GM12878 (cell line): ENCODE measurements around the gene HIVEP3. TPM values are rescaled to one million over a fixed set of nuclear protein-coding genes. Genes with fewer than 3 reads are reported as not detected.

Source experiments
- ATAC-seq: fragments of 200-7000 bp; cut with Tn5 transposase; 3 replicates; pipeline ENCODE4 v1.9.1; 2020; ENCODE audit warnings: mild to moderate bottlenecking, moderate library complexity
- BruUV-seq: library from RNA; stranded (reverse); fragments of 400-500 nt; replicated peaks from 2 replicates; lab custom pipeline; 2021; lab: Mats Ljungman, UMichigan
- CTCF ChIA-PET: fragments of 300-600 bp; sonication (Branson Sonifier 250); formaldehyde crosslinking; extraction: SDS; loops from one replicate; lab custom pipeline; 2021; ENCODE audit warnings: inconsistent platforms; lab: Yijun Ruan, JAX
- POLR2A ChIA-PET: fragments of 350-600 bp; formaldehyde crosslinking; extraction: SDS; loops from one replicate; lab custom pipeline; 2021; ENCODE audit warnings: inconsistent platforms; lab: Charles Lee
- RAD21 ChIA-PET: fragments of 300-600 bp; sonication (Branson Sonifier 250); formaldehyde crosslinking; loops from one replicate; lab custom pipeline; 2023; ENCODE audit warnings: antibody characterized with exemption; ENCODE audit not compliant: unreplicated experiment; lab: Charles Lee
- SMC1A ChIA-PET: fragments of 300-600 bp; sonication (Branson Sonifier 250); formaldehyde crosslinking; loops from one replicate; lab custom pipeline; 2023; ENCODE audit not compliant: unreplicated experiment, uncharacterized antibody; lab: Charles Lee
- DNase-seq: peaks from one replicate; pipeline ENCODE4 v3.0.0-alpha.2; 2011; ENCODE audit warnings: low read depth, low spot score
- FAIRE-seq: peaks from 3 replicates; lab custom pipeline; 2011; peaks lifted over from hg19 to GRCh38; lab: Jason Lieb, UNC
- H2AFZ ChIP-seq: 2 replicates; pipeline ENCODE4 v1.6.0; 2011; ENCODE audit warnings: low read depth, low read length, control low read depth; ENCODE audit not compliant: control insufficient read depth
- H3K27ac ChIP-seq: 2 replicates; pipeline ENCODE4 v1.5.1; 2011; ENCODE audit warnings: control low read depth; ENCODE audit not compliant: control insufficient read depth, insufficient read depth
- H3K27me3 ChIP-seq, 2 experiments: replicated peaks in 1 of 2; 2 replicates each; pipeline versions ENCODE4 v1.6.0 to v1.6.1; 2011; ENCODE audit warnings: low read length in 1 of 2; ENCODE audit not compliant: control insufficient read depth in 2 of 2, insufficient read depth in 2 of 2
- H3K36me3 ChIP-seq, 2 experiments: 2 replicates each; pipeline ENCODE4 v1.5.1; 2011; ENCODE audit warnings: low read length in 1 of 2; ENCODE audit not compliant: control insufficient read depth in 2 of 2, insufficient read depth in 2 of 2
- H3K4me1 ChIP-seq: 2 replicates; pipeline ENCODE4 v1.6.1; 2011; ENCODE audit warnings: mild to moderate bottlenecking, low read length, moderate library complexity, mixed read lengths; ENCODE audit not compliant: control insufficient read depth, insufficient read depth
- H3K4me2 ChIP-seq: 2 replicates; pipeline ENCODE4 v1.6.0; 2011; ENCODE audit warnings: control low read depth; ENCODE audit not compliant: control insufficient read depth, insufficient read depth
- H3K4me3 ChIP-seq: fragments of 200-600 bp; sonication (generic); 2 replicates; pipeline ENCODE4 v1.5.1; 2016
- H3K79me2 ChIP-seq: 2 replicates; pipeline ENCODE4 v1.6.0; 2011; ENCODE audit warnings: low read length; ENCODE audit not compliant: control insufficient read depth, insufficient read depth
- H3K9ac ChIP-seq: 2 replicates; pipeline ENCODE4 v1.8.0; 2011; ENCODE audit warnings: low read length, control low read depth, mixed read lengths; ENCODE audit not compliant: control insufficient read depth, insufficient read depth
- H3K9me3 ChIP-seq: replicated peaks from 3 replicates; pipeline ENCODE4 v1.5.1; 2011; ENCODE audit warnings: mild to moderate bottlenecking, low read length; ENCODE audit not compliant: control insufficient read depth, insufficient read depth
- H4K20me1 ChIP-seq: 2 replicates; pipeline ENCODE4 v1.6.0; 2011; ENCODE audit not compliant: control insufficient read depth, insufficient read depth
- IRF3 ChIP-seq: fragments of 450-650 bp; IDR thresholded peaks from 2 replicates; pipeline ENCODE4 v1.6.1; 2014; ENCODE audit warnings: mild to moderate bottlenecking
- NBN ChIP-seq: fragments of 450-650 bp; IDR thresholded peaks from 2 replicates; pipeline ENCODE4 v1.6.1; 2016
- SKIL ChIP-seq: fragments of 450-650 bp; IDR thresholded peaks from 2 replicates; pipeline ENCODE4 v1.6.1; 2017; ENCODE audit warnings: mild to moderate bottlenecking, low read depth, inconsistent platforms; ENCODE audit not compliant: poor library complexity, severe bottlenecking
- SP1 ChIP-seq: IDR thresholded peaks from one replicate; pipeline ENCODE4 v1.6.1; 2011; ENCODE audit warnings: low read depth, low read length
- SRF ChIP-seq, 2 experiments: IDR thresholded peaks; 2 replicates each; pipeline ENCODE4 v1.6.1; 2011; ENCODE audit warnings: low read depth in 2 of 2, low read length in 2 of 2, mild to moderate bottlenecking in 1 of 2, moderate library complexity in 1 of 2
- STAT3 ChIP-seq: IDR thresholded peaks from 2 replicates; pipeline ENCODE4 v1.6.1; 2011; ENCODE audit warnings: low read depth, low read length, improper control_type of control experiment
- ZNF24 ChIP-seq: fragments of 450-650 bp; IDR thresholded peaks from 2 replicates; pipeline ENCODE4 v1.6.1; 2017; ENCODE audit warnings: antibody characterized with exemption, mild to moderate bottlenecking
- WGBS: methylation state at CpG from one replicate; pipeline ENCODE4 v1.1.6; 2016; ENCODE audit warnings: low lambda C conversion rate; ENCODE audit not compliant: insufficient replicate concordance, insufficient coverage; ENCODE audit errors: missing lambda C conversion rate; 5-methylcytosine and 5-hydroxymethylcytosine counted together
- in situ Hi-C: fragments of 300-500 bp; cut with MboI; formaldehyde crosslinking; loops from 9 replicates; pipeline ENCODE4 v1.14.3; 2018; ENCODE audit warnings: mixed read lengths
- intact Hi-C: fragments of 100-400 bp; cut with micrococcal nuclease; formaldehyde crosslinking; loops from one replicate; pipeline ENCODE4 v1.14.2; 2022; ENCODE audit not compliant: unreplicated experiment
- polyA plus RNA-seq, 11 experiments: library from polyadenylated mRNA; depleted of rRNA in 4 of 11; unstranded in 6 of 11; stranded (reverse) in 5 of 11; fragments of >200 nt; fragmentation: Nextera tagmentation in 4 of 11; fragmentation: Illumina TruSeq in 1 of 11; extraction: Ambion mirVana in 4 of 11; extraction: Trizol in 1 of 11; gene quantifications; 1 replicate in 1 of 11; 2 replicates in 10 of 11; pipeline versions ENCODE4 v1.2.1 to v1.2.3, GENCODE V29; 2011 to 2016; ENCODE audit warnings: inconsistent platforms in 2 of 11, missing spikeins in 2 of 11, low read depth in 1 of 11
- total RNA-seq, 4 experiments: library from RNA; depleted of rRNA in 3 of 4; stranded (reverse); fragments of >200 nt in 3 of 4; fragmentation: Illumina TruSeq in 1 of 4; extraction: Trizol in 1 of 4; gene quantifications; 2 replicates each; pipeline versions ENCODE4 v1.2.1 to v1.2.3, GENCODE V29; 2013 to 2021
- TF ChIP-seq, protein P1 (sequence below): IDR thresholded peaks from 2 replicates; pipeline ENCODE4 v1.6.1; 2011; ENCODE audit warnings: mild to moderate bottlenecking, low read depth, low read length, moderate library complexity; ENCODE audit not compliant: insufficient replicate concordance
- TF ChIP-seq, protein P2 (sequence below): fragments of 150-350 bp; IDR thresholded peaks from 2 replicates; pipeline ENCODE4 v1.6.1; 2014; ENCODE audit warnings: mild to moderate bottlenecking, low read depth, low read length
- TF ChIP-seq, protein P3 (sequence below): IDR thresholded peaks from 2 replicates; pipeline ENCODE4 v1.6.1; 2012; ENCODE audit warnings: mild to moderate bottlenecking, low read depth, low read length

HIVEP3 gene
- total and polyA plus RNA-seq, 10 of the 15 experiments (the other 5 are each of a cell fraction or from before 2014, with no cell fraction given) = 1.8 to 13.6 (median 3.8) TPM

DNA sequence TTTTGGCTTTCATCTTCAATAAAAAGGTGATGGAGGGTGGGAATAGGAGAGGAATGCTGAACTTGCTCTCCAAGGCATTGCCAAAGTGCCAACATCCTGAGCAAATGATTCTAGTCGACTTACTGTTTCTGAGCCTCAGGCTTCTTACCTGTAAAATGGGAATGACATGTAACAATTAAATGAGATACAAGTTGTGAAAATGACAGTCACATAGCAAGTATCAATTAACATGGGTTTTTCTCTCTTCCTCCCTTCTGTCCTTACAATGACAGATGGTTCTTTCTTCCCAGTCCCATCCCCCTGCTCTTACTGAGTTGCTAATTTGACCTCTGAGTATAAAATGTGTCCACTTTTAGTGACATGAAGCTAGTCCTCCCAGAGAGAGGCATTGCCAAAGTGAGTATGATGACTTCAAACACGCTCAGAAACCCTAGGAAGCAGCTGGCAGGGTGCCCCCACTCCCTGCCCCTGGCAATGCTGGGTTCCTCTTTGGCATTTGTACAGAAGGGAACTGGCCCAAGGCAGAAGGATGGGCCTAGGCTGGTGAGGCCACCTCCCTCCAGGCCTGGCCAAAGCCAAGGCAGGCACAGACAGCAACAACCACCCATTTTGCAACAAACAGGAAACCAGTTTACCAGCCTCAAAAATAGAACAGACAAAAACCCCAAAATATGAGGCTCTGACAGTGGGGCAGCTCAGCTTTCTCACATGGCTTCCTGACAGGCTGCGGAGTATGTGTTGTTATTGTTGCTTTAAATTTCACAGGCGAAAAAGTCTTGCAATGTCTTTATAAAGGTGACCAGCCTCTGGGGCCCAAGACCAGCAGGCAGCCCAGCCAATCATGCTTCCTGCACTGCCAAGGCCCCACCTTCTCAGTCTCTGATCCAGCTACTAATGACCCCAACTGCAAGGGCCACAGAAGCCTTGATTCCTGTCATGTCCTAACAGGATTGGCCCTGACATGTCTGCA lies 115.9 kb downstream of the HIVEP3 start:
- H3K4me1 ChIP-seq = peaks cover 86% of the 10 kb centered on the region
- DNase-seq = peak; percentile 85
- intact Hi-C loops = loop anchor here (2.0 kb wide), 1 partner anchor 66 kb away; no protein-coding TSS in a partner anchor
- FAIRE-seq = no peak
- H3K79me2 ChIP-seq = 0 out of 2 replicates have a peak, but pooled peaks cover 3% of the 10 kb centered on the region
- ChIA-PET CTCF (interaction anchor here (0.7 to 4.1 kb wide), 8 partner anchors 9 to 145 kb away, joined by 3 to 22 read pairs (median 4); no protein-coding TSS in a partner anchor), RAD21 (interaction anchor here (0.7 to 8.5 kb wide), 15 partner anchors 11 to 289 kb away, joined by 3 to 61 read pairs (median 5); no protein-coding TSS in a partner anchor), SMC1A (interaction anchor here (0.8 to 6.0 kb wide), 15 partner anchors 9 to 228 kb away, joined by 3 to 39 read pairs (median 4); no protein-coding TSS in a partner anchor), POLR2A (interaction anchor here (0.7 to 5.4 kb wide), 8 partner anchors 10 to 136 kb away, joined by 3 to 33 read pairs (median 4); no protein-coding TSS in a partner anchor)
- peak overlapping the region; percentile 74 for H3K27ac ChIP-seq
- peak overlapping the region; percentile 45 for H3K4me2 ChIP-seq
- whole genome bisulfite sequencing = 6% methylated on average over 4 of the region's 4 CpGs
- H3K36me3 ChIP-seq = no peaks in the 10 kb centered on the region
- H3K9ac ChIP-seq = peak overlapping the region; percentile 24; the same call in 1 of the 2 replicates
- ATAC-seq = peak; percentile 50
- no peaks in the 10 kb centered on the region for H3K27me3 ChIP-seq
- H4K20me1 ChIP-seq = no peaks in the 10 kb centered on the region
- BruUV-seq = no TSS peak
- in situ Hi-C loops = no loop called here
- no peak overlapping the region for H3K4me3 ChIP-seq
- peak overlapping the region; percentile 26; the same call in 1 of the 2 replicates for H2AFZ ChIP-seq
- no peaks in the 10 kb centered on the region; the same call in 2 of the 3 replicates for H3K9me3 ChIP-seq
- TF ChIP-seq IRF3 (no peak), SRF (IDR thresholded peaks at IDR 0.05; ENCODE audit: low read depth in 2 of 2, low read length in 2 of 2) (no peak), NBN (0 out of 2 replicates have a peak, but pooled peaks have one; percentile 21), SKIL (no peak), SP1 (no peak), STAT3 (no peak), ZNF24 (no peak)
- TF ChIP-seq, protein P1, sequence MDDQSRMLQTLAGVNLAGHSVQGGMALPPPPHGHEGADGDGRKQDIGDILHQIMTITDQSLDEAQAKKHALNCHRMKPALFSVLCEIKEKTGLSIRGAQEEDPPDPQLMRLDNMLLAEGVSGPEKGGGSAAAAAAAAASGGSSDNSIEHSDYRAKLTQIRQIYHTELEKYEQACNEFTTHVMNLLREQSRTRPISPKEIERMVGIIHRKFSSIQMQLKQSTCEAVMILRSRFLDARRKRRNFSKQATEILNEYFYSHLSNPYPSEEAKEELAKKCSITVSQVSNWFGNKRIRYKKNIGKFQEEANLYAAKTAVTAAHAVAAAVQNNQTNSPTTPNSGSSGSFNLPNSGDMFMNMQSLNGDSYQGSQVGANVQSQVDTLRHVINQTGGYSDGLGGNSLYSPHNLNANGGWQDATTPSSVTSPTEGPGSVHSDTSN = no peak
- TF ChIP-seq, protein P2, sequence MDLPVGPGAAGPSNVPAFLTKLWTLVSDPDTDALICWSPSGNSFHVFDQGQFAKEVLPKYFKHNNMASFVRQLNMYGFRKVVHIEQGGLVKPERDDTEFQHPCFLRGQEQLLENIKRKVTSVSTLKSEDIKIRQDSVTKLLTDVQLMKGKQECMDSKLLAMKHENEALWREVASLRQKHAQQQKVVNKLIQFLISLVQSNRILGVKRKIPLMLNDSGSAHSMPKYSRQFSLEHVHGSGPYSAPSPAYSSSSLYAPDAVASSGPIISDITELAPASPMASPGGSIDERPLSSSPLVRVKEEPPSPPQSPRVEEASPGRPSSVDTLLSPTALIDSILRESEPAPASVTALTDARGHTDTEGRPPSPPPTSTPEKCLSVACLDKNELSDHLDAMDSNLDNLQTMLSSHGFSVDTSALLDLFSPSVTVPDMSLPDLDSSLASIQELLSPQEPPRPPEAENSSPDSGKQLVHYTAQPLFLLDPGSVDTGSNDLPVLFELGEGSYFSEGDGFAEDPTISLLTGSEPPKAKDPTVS = no peak
- TF ChIP-seq, protein P3, sequence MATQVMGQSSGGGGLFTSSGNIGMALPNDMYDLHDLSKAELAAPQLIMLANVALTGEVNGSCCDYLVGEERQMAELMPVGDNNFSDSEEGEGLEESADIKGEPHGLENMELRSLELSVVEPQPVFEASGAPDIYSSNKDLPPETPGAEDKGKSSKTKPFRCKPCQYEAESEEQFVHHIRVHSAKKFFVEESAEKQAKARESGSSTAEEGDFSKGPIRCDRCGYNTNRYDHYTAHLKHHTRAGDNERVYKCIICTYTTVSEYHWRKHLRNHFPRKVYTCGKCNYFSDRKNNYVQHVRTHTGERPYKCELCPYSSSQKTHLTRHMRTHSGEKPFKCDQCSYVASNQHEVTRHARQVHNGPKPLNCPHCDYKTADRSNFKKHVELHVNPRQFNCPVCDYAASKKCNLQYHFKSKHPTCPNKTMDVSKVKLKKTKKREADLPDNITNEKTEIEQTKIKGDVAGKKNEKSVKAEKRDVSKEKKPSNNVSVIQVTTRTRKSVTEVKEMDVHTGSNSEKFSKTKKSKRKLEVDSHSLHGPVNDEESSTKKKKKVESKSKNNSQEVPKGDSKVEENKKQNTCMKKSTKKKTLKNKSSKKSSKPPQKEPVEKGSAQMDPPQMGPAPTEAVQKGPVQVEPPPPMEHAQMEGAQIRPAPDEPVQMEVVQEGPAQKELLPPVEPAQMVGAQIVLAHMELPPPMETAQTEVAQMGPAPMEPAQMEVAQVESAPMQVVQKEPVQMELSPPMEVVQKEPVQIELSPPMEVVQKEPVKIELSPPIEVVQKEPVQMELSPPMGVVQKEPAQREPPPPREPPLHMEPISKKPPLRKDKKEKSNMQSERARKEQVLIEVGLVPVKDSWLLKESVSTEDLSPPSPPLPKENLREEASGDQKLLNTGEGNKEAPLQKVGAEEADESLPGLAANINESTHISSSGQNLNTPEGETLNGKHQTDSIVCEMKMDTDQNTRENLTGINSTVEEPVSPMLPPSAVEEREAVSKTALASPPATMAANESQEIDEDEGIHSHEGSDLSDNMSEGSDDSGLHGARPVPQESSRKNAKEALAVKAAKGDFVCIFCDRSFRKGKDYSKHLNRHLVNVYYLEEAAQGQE = no peak
